ENCODE data around the gene WFS1. TPM values are rescaled to one million over a fixed set of nuclear protein-coding genes. Genes with fewer than 3 reads are reported as not detected.

WFS1 gene
- total RNA-seq, 1 donor from 2014 or later = 107 TPM

DNA sequence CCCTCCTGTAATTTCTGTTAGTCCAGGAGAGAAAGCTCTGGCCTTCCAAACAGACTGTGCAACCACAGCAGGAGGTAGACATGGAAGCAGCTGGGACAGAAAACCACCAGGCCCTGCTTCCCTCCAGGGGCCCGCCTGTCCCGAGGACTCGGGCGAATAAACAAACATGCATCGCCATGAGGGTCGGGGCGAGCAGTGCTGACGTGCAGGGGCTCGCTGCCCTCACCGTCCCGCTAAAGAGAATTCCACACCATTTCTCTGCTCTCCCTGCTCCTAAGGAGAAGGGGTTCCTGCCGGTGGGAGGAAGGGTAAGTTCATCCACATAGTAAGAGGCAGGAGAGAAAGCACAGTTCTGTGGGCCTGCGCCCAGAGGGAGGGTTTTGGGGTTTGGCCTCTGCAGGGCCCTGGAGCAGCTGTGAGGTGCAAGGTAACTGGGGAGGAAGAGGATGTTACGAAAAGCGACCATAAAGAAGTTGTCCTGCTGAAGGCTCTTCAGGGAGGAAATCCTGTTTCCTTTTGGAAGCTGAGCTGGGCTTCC is 54.9 kb downstream of the WFS1 start:
- DNase-seq (ENCODE audit: low read depth in 2 of 2) = peak in 1 of 2 donors; percentile 75

- DNase-seq (ENCODE audit: low read depth in 2 of 2) = peak; percentile 67 to 94
Measured at GRCh38 chr4:6324999-6325787, 55.5 kb downstream of the WFS1 start.

GRCh38 chr4:6325788-6326290 is 56.2 kb downstream of the WFS1 start:
- no peak for DNase-seq (ENCODE audit: low read depth in 2 of 2)

- DNase-seq (ENCODE audit: low read depth in 2 of 2) = no peak
Measured at GRCh38 chr4:6326312-6327060, 56.8 kb downstream of the WFS1 start.

GRCh38 chr4:6327220-6327917 is 57.7 kb downstream of the WFS1 start:
- peak; percentile 72 to 85 for DNase-seq (ENCODE audit: low read depth in 2 of 2)

GRCh38 chr4:6328526-6328925 is 58.9 kb downstream of the WFS1 start:
- no peak for DNase-seq (ENCODE audit: low read depth in 2 of 2)

DNA sequence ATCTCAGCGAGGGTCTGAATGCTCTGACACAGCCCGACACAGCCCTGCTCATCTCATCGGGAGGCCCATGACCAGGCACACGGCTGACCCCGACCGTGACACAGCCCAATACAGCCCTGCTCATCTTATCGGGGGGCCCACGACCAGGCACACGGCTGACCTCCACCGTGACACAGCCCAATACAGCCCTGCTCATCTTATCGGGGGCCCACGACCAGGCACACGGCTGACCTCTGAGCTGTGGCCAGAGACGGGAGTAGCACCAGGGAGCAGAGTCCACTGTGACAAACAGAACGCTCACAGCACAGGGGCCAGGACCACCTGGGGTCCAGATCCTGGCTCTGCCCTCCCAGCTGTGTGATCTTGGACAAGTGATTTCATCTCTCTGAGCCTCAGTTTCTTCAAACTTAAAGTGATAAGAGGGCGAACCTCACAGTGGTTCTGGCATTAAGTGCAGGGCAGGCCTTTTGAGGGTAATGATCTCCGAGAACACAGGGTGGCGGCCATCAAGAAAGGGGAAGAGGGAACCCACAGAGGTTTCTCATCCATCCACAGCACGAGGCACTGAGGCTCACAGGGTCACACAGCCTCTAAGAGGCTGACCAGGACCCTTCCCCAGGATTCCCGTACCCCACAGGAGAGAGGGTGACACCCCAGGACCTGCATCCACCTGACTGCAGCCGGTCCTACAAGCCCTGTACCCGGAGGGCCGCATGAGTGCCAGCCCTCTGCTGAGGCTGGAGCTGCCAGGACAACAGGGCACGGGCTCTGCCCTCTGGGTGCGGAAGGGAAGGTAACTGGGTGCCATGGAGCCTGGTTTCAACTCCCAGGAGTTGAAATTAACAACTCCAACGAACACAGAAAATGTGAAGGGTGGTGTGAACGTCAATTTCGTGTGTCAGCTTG is 60.1 kb downstream of the WFS1 start:
- DNase-seq (ENCODE audit: low read depth in 2 of 2) = no peak

DNA sequence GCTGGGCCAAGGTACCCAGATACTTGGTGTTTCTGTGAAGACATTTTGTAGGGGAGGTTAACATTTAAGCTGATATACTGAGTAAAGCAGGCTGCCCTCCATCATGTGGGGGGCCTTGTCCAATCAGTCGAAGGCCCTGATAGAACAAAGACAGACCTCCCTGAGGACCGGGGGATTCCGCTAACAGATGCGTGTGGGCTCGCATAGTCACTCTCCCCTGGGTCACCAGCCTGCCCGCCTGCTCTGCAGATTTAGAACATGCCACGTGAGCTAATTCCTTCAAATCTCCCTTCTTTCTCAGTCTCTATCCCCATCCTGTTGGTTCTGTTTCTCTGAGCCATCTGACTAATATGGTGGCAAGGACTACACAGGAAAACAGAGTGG is 60.7 kb downstream of the WFS1 start:
- DNase-seq (ENCODE audit: low read depth in 2 of 2) = no peak

GRCh38 chr4:6331018-6331417 is 61.4 kb downstream of the WFS1 start:
- peak; percentile 36 to 45 for DNase-seq (ENCODE audit: low read depth in 2 of 2)

DNA sequence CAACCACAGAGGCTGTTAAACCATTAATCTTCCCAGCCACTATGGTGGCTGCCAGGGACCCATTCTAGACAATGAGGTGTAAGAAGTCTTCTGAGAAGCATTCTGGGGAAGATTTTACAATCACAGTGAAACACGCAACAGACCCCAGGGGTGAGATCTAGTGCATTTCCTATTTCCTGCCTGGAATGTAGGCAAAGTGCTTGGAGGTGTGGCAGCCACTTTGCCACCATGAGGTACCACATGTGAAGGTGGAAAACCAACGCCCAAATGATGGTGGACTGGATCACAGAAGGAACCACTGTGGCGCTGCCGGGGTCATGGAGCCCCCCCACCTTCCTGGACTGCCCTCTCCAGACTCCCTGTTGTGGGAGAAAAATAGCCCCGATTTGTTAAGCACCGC is 61.8 kb downstream of the WFS1 start:
- no peak for DNase-seq (ENCODE audit: low read depth in 2 of 2)

DNA sequence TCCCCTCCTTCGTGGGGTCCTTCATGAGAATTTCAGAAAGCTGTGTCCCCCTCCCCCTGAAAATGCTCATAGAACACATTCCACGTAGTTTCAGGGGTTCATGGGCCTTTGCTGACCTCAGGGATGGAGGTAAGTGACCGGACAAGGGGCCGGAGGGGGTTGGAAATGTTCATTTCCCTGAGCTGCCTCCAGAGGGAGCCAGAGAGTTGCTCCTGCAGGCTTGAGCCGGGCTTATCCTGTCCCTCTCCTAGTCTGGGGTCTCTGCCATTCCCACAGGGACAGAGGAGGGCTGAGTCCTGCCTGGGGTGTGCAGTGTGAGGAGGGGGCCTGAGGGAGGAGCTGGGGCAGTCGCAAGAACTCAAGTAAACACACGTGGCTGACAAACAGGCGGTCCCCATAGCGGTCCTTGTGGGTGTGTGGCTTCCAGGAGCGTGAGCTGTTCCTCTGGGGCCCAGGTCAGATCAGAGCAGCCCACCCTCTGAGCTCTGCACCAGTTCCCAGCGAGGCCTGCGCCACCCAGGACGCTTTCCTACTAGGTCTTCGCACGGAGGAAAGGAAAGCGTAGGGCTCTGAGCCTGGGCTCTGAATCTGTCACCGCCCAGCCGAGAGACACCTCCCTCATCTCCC is 62.5 kb downstream of the WFS1 start:
- DNase-seq (ENCODE audit: low read depth in 2 of 2) = peak; percentile 31 to 57

DNA sequence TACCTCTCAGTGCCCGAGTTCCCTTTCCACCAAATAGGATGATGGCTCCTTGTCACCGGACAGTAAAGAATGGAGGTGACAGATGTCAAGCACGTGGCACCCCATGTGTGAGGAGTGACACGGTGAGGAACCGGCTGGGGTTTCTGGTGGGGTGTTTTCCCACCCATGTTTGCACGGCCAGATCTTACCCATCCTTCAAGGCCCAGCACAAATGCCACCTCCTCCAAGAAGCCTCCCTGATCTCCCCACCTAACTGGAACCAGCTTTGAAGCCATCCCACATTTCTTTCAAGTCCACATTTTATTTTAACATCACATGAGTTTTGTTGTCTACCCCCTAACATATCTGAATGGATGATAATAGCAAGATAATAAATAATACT is 63.0 kb downstream of the WFS1 start:
- no peak for DNase-seq (ENCODE audit: low read depth in 2 of 2)

GRCh38 chr4:6333301-6334202 is 63.9 kb downstream of the WFS1 start:
- peak in 1 of 2 donors; percentile 30 for DNase-seq (ENCODE audit: low read depth in 2 of 2)

GRCh38 chr4:6334203-6334887 is 64.7 kb downstream of the WFS1 start:
- DNase-seq (ENCODE audit: low read depth in 2 of 2) = no peak

- DNase-seq (ENCODE audit: low read depth in 2 of 2) = no peak
Measured at GRCh38 chr4:6335040-6335590, 65.5 kb downstream of the WFS1 start.

GRCh38 chr4:6336166-6336565 is 66.5 kb downstream of the WFS1 start:
- no peak for DNase-seq (ENCODE audit: low read depth in 2 of 2)

- peak in 1 of 2 donors; percentile 32 for DNase-seq (ENCODE audit: low read depth in 2 of 2)
Measured at GRCh38 chr4:6337331-6337935, 67.8 kb downstream of the WFS1 start.
